HCEC 1CT (cell line): Measurements from ENCODE around the gene NDUFA12.

Source experiments
- DNase-seq: peaks from one replicate; pipeline ENCODE4 v3.0.0-alpha.2; 2017

The NDUFA12 gene

DNA sequence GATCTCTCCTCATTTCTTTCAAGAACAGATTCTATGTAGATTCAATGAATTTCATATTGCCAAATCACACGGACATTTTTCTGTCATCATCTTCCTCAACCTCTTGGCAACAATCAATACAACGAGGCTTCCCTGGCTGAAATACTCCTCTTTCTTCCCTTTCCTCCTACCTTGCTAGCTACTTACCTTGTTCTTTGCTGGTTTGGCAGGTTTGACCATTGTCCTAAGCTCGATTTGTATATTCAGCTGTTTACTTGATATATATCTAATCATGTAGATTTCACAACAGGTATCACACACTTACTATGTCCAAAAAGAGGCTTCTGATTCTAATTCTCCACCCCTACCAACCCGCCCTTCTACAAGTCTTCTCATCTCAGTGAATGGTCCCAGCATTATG lies 23.6 kb downstream of the NDUFA12 start:
- DNase-seq: no peak

DNA sequence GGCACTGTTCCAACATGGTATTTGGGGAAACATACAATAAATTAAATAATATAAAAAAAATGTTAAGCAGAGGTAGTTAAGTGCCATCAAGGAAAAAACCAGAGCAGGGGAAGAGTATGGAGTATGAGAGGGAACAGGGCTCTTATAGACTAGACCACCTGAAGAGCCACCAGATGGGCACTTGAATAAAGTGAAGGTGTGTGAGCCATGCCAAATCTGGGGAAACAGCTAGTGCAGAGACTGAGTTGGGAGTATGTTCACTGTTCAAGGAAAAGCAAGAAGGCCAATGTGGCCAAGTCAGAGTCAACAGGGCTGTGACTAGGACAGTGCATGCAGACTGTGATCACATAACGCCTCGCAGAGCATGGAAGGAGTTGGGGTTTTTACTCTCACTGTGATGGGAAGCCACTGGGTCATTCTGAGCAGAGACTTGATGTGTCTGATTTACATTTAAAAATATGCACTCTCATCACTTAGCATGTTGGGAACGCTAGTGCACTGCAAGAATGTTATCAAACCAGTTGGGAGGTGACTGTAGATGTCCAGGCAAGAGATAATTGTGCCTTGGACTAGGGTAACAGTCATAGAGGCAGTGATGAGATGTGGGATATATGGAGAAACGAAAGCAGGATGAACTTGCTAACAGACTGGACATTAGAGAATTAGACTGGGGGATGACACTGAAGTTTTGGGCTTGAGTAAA lies 25.6 kb downstream of the NDUFA12 start:
- no peak for DNase-seq

DNA sequence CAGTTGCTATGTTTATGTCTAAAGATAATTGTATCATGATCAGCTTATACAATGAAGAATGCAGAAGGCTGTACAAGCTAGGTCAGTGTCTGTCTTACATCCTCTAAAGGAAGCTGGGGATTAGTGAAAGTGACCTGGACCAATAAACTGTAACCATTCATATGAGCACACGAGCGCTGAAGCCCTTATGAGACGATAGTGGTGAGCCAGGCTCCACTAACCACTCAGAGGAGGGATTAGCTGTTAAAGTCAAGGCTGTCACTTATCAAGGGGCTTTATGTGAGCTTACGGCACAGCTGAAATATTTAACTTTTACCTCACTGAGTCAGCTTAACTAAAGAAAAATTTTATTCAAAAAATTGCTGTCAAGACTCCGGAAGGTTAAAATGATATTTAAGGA lies 30.3 kb downstream of the NDUFA12 start:
- peak; percentile 95 for DNase-seq

DNA sequence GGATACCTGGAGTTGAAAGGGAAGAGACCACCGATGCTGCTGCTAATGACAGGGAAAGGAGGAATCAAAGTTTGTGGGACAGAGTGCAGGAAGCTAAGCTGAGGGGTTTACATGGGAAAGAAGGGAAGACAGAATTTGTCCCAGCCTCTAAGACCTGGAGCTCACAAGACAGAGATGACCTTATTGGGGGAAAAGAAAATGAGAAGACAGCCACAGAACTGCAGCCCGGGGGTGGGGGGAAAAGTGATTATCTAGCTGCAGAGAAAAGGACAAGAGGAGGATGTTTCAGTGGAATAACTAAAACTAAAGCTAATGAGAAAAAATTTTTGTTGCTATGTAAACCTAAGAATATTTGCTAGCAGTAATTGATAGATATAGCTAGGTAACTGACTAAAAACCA lies 30.7 kb downstream of the NDUFA12 start:
- no peak for DNase-seq

DNA sequence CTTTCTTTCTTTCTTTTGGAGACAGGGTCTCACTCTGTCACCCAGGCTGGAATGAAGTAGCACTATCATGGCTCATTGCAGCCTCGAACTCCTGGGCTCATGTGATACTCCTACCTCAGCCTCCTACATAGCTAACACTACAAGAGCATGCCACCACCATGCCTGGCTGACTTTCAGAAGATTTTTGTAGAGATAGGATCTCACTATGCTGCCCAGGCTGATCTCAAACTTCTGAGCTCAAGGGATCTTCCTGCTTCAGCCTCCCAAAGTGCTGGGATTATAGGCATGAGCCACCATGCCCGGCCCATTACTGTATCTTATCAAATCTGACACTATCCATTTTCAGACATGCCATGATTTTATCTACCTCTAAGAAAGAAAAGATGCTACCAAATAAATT lies 31.6 kb downstream of the NDUFA12 start:
- DNase-seq: no peak

DNA sequence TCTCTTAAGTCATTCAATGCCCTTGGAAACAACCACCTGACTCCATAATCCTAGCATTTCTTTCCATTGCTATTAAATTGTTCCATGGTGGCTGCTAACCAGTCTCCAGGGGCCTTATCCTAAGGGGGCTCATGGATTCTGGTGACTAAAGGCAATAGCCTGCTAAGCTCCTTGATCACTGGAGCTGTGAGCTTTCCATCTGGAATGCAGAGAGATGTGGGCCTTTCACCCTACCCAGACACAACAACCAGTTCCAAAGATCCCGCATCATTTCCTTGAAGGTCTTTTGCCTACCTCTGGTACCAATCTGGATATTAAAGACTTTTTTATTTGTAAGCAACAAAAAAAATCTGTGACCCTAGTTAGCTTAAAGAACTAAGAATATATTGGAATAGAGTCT lies 32.9 kb downstream of the NDUFA12 start:
- no peak for DNase-seq

DNA sequence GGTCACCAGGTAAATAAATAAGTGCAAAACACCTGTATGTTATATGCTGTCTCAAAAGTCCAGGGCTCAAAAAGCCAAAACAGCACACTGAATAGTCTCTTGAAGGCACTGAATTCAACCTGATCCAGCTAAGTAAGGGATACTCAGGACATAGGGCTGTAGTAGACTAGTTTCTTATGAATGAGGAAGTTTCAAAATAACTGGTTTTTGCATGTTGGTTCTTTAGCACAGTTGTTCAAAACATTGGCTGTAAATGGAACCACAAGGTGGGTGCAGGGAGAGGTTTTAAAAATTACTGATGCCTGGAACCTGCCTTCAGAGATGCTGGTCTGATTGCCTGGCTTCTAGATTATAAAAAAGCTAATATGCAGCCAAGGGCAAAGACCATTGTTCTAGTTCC lies 34.1 kb downstream of the NDUFA12 start:
- no peak for DNase-seq

DNA sequence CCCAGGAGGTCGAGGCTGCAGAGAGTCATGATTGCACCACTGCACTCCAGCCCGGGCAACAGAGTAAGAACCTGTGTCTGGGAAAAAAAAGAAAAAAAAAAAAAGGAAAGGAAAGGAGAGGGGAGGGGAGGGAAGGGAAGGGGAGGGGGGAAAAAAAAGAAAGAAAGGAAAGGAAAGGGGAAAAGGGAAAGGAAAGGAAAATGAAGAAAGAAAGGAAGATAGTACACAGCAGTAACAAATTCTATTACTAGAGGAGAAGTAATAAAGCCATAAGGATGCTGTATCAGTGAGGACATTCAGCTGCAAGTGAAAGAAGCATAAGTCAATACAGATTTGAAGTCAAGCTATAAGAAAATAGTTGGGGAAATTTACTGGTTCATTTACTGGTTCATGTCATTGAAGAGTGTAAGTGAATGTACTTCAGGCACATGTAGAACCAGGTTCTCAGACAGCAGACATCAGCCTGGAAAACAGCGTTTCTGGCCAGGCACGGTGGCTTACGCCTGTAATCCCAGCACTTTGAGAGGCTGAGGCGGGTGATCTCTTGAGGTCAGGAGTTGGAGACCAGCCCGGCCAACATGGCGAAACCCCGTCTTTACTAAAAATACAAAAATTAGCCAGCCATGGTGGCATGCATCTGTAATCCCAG lies 37.4 kb downstream of the NDUFA12 start:
- DNase-seq: no peak

DNA sequence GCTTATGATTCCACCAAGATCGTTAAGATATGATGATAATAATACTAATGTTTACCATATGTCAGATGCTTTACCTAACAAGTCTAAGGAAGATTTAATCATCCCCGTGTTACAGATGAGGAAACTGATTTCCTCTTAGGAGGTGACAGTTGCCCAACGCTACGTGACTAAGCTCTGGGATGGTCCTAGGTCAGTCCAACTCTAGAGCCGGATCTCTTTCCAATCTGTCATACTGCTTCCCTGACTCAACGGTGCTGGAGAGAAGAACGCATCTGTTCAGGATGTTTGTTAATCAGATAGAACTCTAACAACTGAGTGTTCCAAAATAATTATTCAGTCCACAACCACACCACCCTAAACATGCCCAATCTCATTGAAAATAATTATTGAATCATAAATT lies 39.8 kb downstream of the NDUFA12 start:
- DNase-seq: peak; percentile 63

DNA sequence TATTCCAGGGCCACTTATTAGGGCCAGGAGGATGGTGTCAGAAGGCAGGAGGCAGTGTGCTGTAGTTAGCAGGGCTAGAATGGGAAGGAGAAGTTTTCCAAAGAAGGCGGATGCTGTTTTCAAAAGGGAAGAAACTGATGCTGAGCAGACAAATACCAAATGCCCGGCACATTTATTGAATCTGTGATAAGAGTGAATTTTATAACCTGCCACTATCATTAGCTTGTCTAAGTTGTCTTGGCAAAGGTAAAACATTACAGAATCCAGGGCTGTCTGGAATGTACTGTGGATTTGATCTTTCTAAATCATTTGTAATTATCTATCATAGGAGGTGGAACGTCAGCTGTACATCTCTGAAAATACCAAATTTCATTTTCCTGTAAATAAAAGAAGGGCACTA lies 40.8 kb downstream of the NDUFA12 start:
- DNase-seq: no peak

DNA sequence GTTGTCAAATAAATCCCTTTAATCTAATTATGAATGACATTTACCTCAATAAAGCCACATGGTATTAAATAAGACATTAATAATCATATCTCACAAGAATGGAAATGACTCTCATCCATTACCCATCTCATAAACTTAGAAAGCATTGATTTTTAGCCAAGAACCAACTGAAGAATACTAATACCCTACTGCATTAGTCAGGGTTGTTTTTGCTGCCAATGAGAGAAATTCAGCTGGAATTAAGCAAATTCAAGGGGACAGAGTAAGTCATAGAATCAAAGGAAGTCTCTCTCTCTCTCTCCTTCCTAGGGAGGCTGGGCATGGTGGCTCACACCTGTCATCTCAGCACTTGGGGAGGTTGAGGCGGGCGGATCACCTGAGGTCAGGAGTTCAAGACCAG lies 41.6 kb downstream of the NDUFA12 start:
- no peak for DNase-seq

DNA sequence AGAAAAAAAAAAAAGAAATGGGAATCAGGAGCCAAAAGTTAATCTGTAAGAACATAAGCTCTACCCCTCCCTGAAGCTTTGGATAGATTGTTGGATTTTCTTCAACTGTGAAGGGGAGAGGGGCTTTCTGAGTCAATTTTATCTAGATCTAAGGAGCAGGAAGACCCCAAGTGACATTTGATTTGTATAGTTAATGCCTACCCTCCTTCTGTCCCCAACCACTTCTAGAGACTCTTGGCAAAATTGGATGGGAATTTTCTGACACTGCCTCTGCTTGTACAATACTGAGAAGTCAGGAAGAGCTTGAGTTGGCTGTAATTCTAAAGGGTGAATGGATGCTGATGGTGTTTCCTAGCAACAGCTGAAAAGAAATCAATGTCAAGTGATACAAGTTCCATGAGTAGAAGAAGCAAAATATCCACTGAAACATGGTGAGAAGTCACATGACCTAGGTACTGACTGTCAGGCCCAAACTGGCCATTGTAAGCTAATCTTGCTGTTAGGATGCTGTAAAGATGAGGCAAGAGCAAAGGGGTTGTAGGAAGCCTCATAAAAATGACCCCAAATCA lies 42.2 kb downstream of the NDUFA12 start:
- no peak for DNase-seq

DNA sequence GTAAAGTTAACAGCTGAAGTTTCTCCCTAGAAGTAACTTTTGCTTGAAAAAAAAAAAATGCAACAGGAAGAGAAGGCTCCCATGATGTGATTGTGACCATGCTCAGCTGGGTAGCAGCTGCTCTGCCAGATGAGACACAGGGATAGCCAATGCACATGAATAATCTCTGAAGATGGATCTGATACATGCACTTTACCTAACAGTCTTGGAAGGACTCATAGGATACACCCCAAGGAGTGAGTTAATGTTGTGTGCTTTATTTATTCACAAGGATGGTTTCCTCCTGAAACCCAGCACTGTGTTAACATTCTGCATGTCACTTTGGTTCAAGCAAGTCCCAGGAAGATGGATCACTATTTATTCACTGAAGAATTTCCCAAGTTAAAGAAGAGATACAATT lies 46.5 kb downstream of the NDUFA12 start:
- DNase-seq: peak; percentile 44

DNA sequence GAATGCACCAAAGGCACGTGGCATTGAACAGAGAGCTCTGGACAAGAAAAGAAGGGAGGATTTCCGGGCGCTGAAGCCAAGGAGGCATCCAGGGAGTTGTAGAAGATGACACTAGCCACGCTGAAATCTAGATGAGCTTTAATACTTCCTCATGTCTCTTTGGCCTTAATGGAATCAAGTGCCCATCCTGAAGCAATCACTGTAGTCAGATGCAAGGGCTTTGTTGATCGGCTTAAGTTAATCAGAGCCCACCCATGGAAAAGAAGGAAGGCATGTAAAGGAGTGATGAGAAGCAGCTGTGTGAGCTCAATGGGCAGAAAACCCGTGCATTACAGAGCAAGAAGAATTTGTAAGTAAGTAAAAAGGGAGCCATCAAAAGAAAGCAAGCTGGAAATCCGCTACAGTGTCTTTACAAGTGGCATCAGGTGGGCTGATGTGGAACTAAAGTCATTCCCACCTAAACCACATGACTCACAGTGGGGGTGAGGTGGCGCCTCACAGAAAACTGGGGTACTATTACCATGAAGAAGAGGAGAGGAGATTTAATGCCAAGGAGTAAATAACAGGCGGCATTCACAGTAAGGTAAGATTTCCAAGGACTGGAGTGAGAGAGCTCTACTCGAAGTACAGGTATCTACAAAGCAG lies 48.4 kb downstream of the NDUFA12 start:
- no peak for DNase-seq

DNA sequence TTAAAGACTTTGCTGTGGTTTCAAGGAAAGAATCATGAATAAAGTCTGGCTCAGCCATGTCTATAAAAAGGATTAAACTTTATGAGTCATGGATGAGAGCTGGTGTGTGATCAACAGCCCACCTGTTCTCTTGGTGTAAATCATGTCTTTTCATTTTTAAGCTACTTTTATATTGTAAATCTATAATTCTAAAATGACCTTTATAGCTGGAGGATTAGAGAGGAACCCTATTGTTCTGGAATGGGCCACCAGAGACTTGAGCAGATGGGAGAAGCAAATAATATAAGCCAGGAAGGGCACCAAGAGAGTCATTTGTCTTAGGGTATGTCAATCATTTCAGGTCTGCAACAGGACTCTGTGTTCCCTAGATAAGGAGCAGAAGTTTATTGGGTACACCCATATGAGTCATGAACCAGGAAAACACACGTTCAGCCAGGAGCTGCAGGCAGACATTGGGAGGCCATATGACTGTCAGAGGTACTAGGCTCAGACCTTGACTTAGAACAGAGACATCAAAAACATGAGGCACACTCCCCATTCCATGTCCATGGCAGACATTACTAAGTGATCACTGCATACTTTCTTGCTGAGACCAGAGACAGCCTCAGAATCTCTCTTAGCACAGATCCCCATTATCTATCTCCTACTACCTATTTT lies 49.3 kb downstream of the NDUFA12 start:
- peak; percentile 56 for DNase-seq

DNA sequence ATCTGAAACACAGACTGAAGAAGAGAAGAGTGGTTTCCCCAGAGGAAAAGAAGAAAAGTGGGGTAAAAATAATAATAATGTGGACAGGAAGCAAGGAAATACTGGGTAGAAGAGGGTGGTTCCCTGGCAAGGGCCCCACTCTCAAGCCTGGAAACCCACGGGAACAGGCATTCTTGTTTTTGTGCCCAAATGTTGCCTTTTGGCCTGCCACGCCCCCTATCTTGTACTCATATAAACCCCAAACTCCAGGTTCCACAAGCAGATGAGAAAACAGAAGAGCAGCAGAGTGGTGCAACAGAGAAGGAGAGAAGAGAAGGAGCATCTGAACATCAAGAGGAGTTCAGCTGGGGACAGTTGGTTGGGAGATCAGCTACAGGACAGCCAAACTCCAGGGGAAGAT lies 51.2 kb downstream of the NDUFA12 start:
- DNase-seq: no peak

DNA sequence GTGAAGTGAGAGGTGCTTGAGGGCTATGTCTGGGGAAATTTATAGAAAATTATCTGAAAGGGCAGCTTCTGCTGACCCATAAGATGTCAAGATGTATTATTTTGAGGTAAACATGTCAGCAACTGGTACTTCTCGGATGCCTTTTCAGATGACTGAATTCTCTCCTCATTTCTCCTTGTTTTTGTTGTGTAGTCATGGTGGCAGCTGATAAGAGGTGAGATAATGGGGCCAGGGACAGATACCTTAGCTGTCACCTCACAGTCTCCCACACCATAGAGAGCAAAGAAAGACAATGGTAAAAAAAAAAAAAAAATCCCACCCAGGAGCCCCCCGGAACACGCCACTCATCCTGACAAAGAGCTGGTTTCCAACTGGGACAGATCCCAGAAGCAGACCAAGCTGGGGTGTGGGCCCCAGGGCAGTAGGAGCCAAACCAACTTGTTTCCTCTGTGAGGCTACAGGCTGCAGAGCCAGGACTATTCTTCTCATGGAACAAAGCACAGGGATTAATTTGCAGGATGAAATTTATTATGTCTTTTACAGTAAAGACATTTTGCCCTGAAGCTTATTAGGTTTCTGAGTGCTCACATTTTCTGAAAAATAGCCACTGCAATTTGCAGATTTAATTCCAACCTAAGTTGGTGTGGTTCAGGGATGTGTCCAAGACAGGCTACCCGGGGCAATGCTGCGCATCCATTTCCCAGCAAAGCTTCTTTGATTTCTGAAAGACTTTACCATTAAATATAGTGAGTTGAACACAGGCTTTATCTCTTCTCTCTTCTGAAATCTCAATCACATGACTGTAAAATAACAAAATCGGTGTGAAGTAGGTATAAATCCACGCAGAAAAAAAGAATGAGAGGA lies 52.2 kb downstream of the NDUFA12 start:
- DNase-seq: no peak

DNA sequence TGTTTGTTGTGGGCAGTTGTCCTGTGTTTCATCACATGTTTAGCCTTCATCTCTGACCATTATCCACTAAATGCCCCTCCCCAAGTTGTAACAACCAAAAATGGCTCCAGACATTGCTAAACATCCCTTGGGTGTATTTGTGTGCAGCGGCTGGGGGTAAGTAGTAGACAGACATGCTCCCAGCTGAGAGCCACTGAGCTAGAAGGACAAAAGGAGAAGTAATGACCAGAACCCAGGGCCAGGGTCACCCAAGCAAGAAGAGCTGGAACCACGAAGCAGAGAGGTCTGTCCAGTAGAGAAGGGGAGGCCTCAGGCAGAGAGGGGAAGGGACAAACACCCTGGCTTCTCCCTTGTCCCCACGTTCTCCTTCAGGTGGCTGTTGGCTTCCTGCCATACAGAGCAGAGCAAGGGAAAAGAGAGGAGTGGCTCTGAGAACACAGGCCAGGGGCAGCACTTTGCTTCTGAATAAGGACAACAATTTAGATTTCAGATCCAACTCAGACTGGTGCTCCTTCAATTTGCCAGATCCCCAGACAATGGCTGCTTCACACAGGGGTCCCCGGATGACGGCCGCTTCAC lies 55.2 kb downstream of the NDUFA12 start:
- no peak for DNase-seq

DNA sequence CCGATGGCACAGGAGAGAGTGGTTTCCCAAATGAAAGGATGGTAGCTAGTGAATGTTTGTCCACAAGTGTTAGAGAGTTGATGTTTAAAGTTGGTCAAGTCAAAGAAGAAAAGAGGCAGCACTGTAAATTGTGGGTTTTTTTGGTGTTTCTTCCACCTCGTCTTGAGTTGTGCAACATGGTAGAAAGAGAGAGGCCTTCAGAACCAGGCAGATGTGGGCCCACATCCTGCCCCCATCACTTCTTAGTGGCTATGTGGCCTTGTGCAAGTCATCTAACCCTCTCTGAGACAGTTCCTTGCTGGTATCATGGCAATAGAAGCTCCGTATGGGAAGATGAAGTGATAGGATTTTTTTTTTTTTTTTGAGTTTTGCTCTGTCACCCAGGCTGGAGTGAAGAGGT lies 60.8 kb downstream of the NDUFA12 start:
- no peak for DNase-seq

DNA sequence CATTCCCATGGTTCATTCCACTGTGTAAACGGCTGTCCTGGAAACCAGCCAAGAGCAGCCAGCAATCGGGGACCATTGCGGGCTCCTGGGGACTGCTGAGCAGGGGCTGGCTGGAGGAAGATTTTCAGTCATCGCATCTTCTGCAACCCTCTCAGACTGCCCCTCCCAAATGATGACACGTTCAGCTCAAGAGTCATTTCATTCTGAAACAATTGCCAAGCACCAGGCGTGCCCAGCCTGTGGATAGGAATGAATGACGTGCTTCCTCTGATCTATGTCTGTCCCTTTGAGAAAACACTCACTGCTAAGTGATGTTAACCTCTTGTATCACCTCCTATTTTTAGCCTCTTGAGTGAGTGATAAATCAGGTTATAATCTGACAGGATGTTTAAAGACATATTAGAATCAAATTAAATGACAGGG lies 62.0 kb downstream of the NDUFA12 start:
- DNase-seq: peak; percentile 87

DNA sequence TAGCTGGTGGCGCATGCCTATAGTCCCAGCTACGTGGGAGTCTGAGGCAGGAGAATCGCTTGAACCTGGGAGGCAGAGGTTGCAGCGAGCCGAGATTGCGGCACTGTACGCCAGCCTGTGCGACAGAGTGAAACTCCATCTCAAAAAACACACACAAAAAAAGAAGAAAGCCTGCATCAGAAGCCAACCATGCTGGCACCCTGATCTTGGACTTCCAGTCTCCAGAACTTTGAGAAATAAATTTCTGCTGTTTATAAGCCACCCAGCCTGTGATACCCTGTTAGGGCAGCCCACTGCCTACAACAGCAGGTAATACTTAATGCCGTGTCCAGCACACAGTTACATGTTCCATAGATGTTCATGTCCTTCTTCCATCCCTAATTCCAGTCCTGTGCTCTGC lies 62.7 kb downstream of the NDUFA12 start:
- DNase-seq: no peak

DNA sequence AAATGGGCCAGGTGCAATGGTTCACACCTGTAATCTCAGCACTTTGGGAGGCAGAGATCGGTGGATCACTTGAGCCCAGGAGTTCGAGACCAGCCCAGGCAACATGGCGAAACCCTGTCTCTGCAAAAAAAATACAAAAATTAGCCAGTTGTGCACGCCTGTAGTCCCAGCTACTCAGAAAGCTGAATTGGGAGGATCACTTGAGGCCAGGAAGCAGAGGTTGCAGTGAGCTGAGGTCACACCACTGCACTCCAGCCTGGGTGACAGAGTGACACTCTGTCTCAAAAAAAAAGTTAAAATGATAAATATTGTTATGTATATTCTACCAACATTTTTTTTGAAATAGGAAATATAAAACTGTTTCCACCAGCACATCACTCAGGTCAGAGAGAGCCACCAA lies 64.9 kb downstream of the NDUFA12 start:
- no peak for DNase-seq
